ENCODE measurements around the gene ZBTB46.

The ZBTB46 gene

GRCh38 chr20:63759377-63759901 is 71.6 kb downstream of the ZBTB46 start:
- TF ChIP-seq CTCF (IDR thresholded peaks at IDR 0.05; ENCODE audit: low read length, missing control alignments): no peak
- no peak for DNase-seq (ENCODE audit: low read depth)
- no peak overlapping the region for H3K4me3 ChIP-seq (replicated peaks; ENCODE audit: low read depth, low read length)

GRCh38 chr20:63758152-63758551 is 72.9 kb downstream of the ZBTB46 start:
- TF ChIP-seq CTCF (IDR thresholded peaks at IDR 0.05; ENCODE audit: low read length, missing control alignments): no peak
- H3K4me3 ChIP-seq (replicated peaks; ENCODE audit: low read depth, low read length): no peak overlapping the region
- DNase-seq (ENCODE audit: low read depth): no peak

- no peak for TF ChIP-seq CTCF (IDR thresholded peaks at IDR 0.05; ENCODE audit: low read length, missing control alignments)
- no peak overlapping the region for H3K4me3 ChIP-seq (replicated peaks; ENCODE audit: low read depth, low read length)
- no peak for DNase-seq (ENCODE audit: low read depth)
Observed at GRCh38 chr20:63756648-63756991, 74.4 kb downstream of the ZBTB46 start.

- TF ChIP-seq CTCF (IDR thresholded peaks at IDR 0.05; ENCODE audit: low read length, missing control alignments): no peak
- DNase-seq (ENCODE audit: low read depth): no peak
- H3K4me3 ChIP-seq (replicated peaks; ENCODE audit: low read depth, low read length): no peak overlapping the region
Observed at GRCh38 chr20:63755933-63756647, 75.0 kb downstream of the ZBTB46 start.

- no peak for TF ChIP-seq CTCF (IDR thresholded peaks at IDR 0.05; ENCODE audit: low read length, missing control alignments)
- H3K4me3 ChIP-seq (replicated peaks; ENCODE audit: low read depth, low read length): no peak overlapping the region
- DNase-seq (ENCODE audit: low read depth): no peak
Observed at GRCh38 chr20:63754008-63754407, 77.1 kb downstream of the ZBTB46 start.

GRCh38 chr20:63753381-63753780 is 77.7 kb downstream of the ZBTB46 start:
- H3K4me3 ChIP-seq (replicated peaks; ENCODE audit: low read depth, low read length): no peak overlapping the region
- TF ChIP-seq CTCF (IDR thresholded peaks at IDR 0.05; ENCODE audit: low read length, missing control alignments): no peak
- no peak for DNase-seq (ENCODE audit: low read depth)

Measured in fibroblast of pulmonary artery (primary cell).